H9 (cell line): ENCODE measurements around the gene DNAJB6. TPM values are rescaled to one million over a fixed set of nuclear protein-coding genes. Genes with fewer than 3 reads are reported as not detected.

Experiments used
- DNase-seq: peaks from one replicate; pipeline ENCODE4 v3.0.0-alpha.2; 2017
- H2AFZ ChIP-seq: one replicate; pipeline ENCODE4 v1.6.1; 2013; ENCODE audit warnings: mild to moderate bottlenecking, low read length, control low read depth, moderate library complexity
- H2AK5ac ChIP-seq: 2 replicates; pipeline ENCODE4 v1.6.1; 2013; ENCODE audit warnings: low read length, control low read depth, mixed read lengths; ENCODE audit not compliant: insufficient read length
- H2BK120ac ChIP-seq: one replicate; pipeline ENCODE4 v1.6.1; 2013; ENCODE audit warnings: low read depth, mild to moderate bottlenecking, low read length, control low read depth, inconsistent platforms; ENCODE audit not compliant: poor library complexity, severe bottlenecking
- H2BK12ac ChIP-seq: 2 replicates; pipeline ENCODE4 v1.6.1; 2013; ENCODE audit warnings: low read length, control low read depth, mixed read lengths, low read depth; ENCODE audit not compliant: insufficient read length
- H2BK15ac ChIP-seq: 2 replicates; pipeline ENCODE4 v1.6.1; 2013; ENCODE audit warnings: low read depth, low read length, control low read depth
- H2BK20ac ChIP-seq: one replicate; pipeline ENCODE4 v1.6.1; 2013; ENCODE audit warnings: low read depth, mild to moderate bottlenecking, low read length, control low read depth, inconsistent platforms; ENCODE audit not compliant: poor library complexity, severe bottlenecking
- H2BK5ac ChIP-seq: 2 replicates; pipeline ENCODE4 v1.6.1; 2013; ENCODE audit warnings: low read length, control low read depth, mixed read lengths; ENCODE audit not compliant: insufficient read length
- H3K14ac ChIP-seq: 2 replicates; pipeline ENCODE4 v1.6.1; 2013; ENCODE audit warnings: low read length, control low read depth; ENCODE audit not compliant: insufficient read depth
- H3K18ac ChIP-seq: 2 replicates; pipeline ENCODE4 v1.6.1; 2013; ENCODE audit warnings: low read depth, mild to moderate bottlenecking, mixed read lengths, low read length, control low read depth; ENCODE audit not compliant: insufficient read length
- H3K23ac ChIP-seq: 2 replicates; pipeline ENCODE4 v1.6.1; 2013; ENCODE audit warnings: low read length, control low read depth, mixed read lengths, low read depth; ENCODE audit not compliant: insufficient read length
- H3K23me2 ChIP-seq: 2 replicates; pipeline ENCODE4 v1.6.1; 2013; ENCODE audit warnings: low read depth, mild to moderate bottlenecking, mixed read lengths, low read length, control low read depth; ENCODE audit not compliant: insufficient read length, poor library complexity, severe bottlenecking
- H3K27ac ChIP-seq: 2 replicates; pipeline ENCODE4 v1.5.1; 2013; ENCODE audit warnings: low read length, control low read depth, mixed read lengths, low read depth; ENCODE audit not compliant: insufficient read length
- H3K27me3 ChIP-seq: 2 replicates; pipeline ENCODE4 v1.6.1; 2013; ENCODE audit warnings: low read length, control low read depth, inconsistent platforms; ENCODE audit not compliant: insufficient read depth
- H3K4ac ChIP-seq: 2 replicates; pipeline ENCODE4 v1.6.1; 2013; ENCODE audit warnings: low read depth, mild to moderate bottlenecking, control low read depth, inconsistent platforms, low read length, moderate library complexity
- H3K4me1 ChIP-seq: 2 replicates; pipeline ENCODE4 v1.6.1; 2013; ENCODE audit warnings: low read length, control low read depth, inconsistent platforms; ENCODE audit not compliant: insufficient read depth
- H3K4me2 ChIP-seq: 2 replicates; pipeline ENCODE4 v1.6.1; 2013; ENCODE audit warnings: low read length, control low read depth, mixed read lengths; ENCODE audit not compliant: insufficient read length, insufficient read depth
- H3K56ac ChIP-seq: 2 replicates; pipeline ENCODE4 v1.6.1; 2013; ENCODE audit warnings: low read depth, mild to moderate bottlenecking, mixed read lengths, low read length, control low read depth; ENCODE audit not compliant: insufficient read length
- H3K79me1 ChIP-seq: 2 replicates; pipeline ENCODE4 v1.6.1; 2013; ENCODE audit warnings: low read depth, mild to moderate bottlenecking, moderate library complexity, low read length, control low read depth, inconsistent platforms; ENCODE audit not compliant: insufficient read depth, poor library complexity, severe bottlenecking
- H3K79me2 ChIP-seq: 2 replicates; pipeline ENCODE4 v1.6.1; 2013; ENCODE audit warnings: low read length, control low read depth, inconsistent platforms; ENCODE audit not compliant: insufficient read depth
- H3K9ac ChIP-seq: 2 replicates; pipeline ENCODE4 v1.6.1; 2013; ENCODE audit warnings: low read length, control low read depth, mixed read lengths; ENCODE audit not compliant: insufficient read length; ENCODE audit errors: extremely low read depth
- H3K9me3 ChIP-seq: one replicate; pipeline ENCODE4 v1.6.1; 2013; ENCODE audit warnings: low read depth, low read length, inconsistent platforms; ENCODE audit not compliant: control insufficient read depth
- H3T11ph ChIP-seq: one replicate; pipeline ENCODE4 v1.6.1; 2013; ENCODE audit warnings: mild to moderate bottlenecking, low read length, control low read depth, inconsistent platforms
- H4K20me1 ChIP-seq: one replicate; pipeline ENCODE4 v1.6.1; 2013; ENCODE audit not compliant: control insufficient read depth, insufficient read length, insufficient read depth
- H4K5ac ChIP-seq: 2 replicates; pipeline ENCODE4 v1.6.1; 2013; ENCODE audit warnings: low read depth, mild to moderate bottlenecking, mixed read lengths, low read length, control low read depth; ENCODE audit not compliant: insufficient read length
- H4K8ac ChIP-seq: replicated peaks from 2 replicates; pipeline ENCODE4 v1.6.1; 2013; ENCODE audit warnings: low read length, control low read depth, mixed read lengths, low read depth; ENCODE audit not compliant: insufficient read length
- H4K91ac ChIP-seq: 2 replicates; pipeline ENCODE4 v1.6.1; 2013; ENCODE audit warnings: low read depth, mild to moderate bottlenecking, moderate library complexity, mixed read lengths, low read length, control low read depth; ENCODE audit not compliant: insufficient read length
- H3K27ac Mint-ChIP-seq, 3 experiments: 2 replicates in 2 of 3; 3 replicates in 1 of 3; pipeline ENCODE4 v1.8.0; 2020 to 2021; ENCODE audit warnings: mixed read lengths in 3 of 3, mild to moderate bottlenecking in 1 of 3, moderate library complexity in 1 of 3
- H3K27me3 Mint-ChIP-seq: 2 replicates; pipeline ENCODE4 v1.8.0; 2021; ENCODE audit warnings: low read depth, mild to moderate bottlenecking, moderate library complexity, mixed read lengths
- H3K36me3 Mint-ChIP-seq, 3 experiments: 2 replicates in 2 of 3; 3 replicates in 1 of 3; pipeline ENCODE4 v1.8.0; 2020 to 2021; ENCODE audit warnings: low read depth in 3 of 3, mixed read lengths in 3 of 3; ENCODE audit not compliant: insufficient read depth in 1 of 3
- H3K4me1 Mint-ChIP-seq, 2 experiments: 2 replicates each; pipeline ENCODE4 v1.8.0; 2020; ENCODE audit warnings: mixed read lengths in 2 of 2
- H3K4me3 Mint-ChIP-seq, 2 experiments: 2 replicates in 1 of 2; 3 replicates in 1 of 2; pipeline ENCODE4 v1.8.0; 2020 to 2021; ENCODE audit warnings: mild to moderate bottlenecking in 2 of 2, mixed read lengths in 2 of 2, moderate library complexity in 1 of 2
- H3K9me3 Mint-ChIP-seq, 2 experiments: 2 replicates in 1 of 2; 3 replicates in 1 of 2; pipeline ENCODE4 v1.8.0; 2020; ENCODE audit warnings: mild to moderate bottlenecking in 2 of 2, mixed read lengths in 2 of 2, moderate library complexity in 1 of 2
- CTCF ChIP-seq: fragments of 200-600 bp; sonication (generic); conservative IDR thresholded peaks from 3 replicates; pipeline ENCODE4 v1.8.0; 2021; ENCODE audit warnings: antibody characterized with exemption, mild to moderate bottlenecking
- WGBS: extraction: QIAGEN DNeasy Blood & Tissue Kit; methylation state at CpG from one replicate; pipeline ENCODE4 v1.1.7; 2013; ENCODE audit warnings: missing lambda C conversion rate, low lambda C conversion rate, mixed read lengths; ENCODE audit not compliant: insufficient read length; ENCODE audit errors: extremely low coverage; 5-methylcytosine and 5-hydroxymethylcytosine counted together
- total RNA-seq: library from RNA; stranded (reverse); gene quantifications from 2 replicates; pipeline ENCODE4 v1.2.1, GENCODE V29; 2021

The DNAJB6 gene
- total RNA-seq, 1 experiment from 2014 or later: 215 TPM

DNA sequence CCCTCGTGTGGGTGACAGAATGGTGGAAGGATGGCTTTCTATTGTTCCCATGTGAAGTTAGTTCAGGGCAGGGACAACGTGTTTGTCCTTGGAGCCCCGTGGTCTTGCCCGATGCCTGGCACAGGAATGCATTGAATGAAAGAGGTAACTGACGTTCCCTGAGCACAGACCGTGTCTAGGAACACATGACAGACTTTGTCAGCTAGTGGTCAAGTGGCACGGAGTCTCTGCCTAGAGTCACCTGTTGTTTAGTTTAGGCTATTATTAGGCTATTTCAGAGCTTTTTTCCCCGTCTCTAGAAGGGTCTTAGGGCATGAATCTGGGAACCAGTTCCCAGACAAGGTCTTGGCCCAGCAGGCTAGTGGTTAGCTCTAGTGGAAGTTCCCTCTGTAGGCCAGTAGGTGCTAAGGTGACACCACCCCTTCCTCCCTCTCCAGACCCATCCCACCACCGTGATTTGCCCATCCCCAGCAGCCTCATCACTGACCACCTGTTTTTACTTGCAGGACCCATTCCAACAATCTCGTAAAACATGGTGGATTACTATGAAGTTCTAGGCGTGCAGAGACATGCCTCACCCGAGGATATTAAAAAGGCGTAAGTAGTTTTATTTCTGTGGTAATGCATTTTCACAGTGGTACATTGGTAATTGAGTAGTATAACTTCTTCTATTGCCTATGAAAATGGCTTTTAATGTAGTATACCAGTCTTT, 21.4 kb downstream of the DNAJB6 start:
- Histone ChIP-seq H3K23me2 (no peaks in the 10 kb centered on the region), H3K4me2 (no peak overlapping the region), H3K18ac (no peak overlapping the region), H2AFZ (no peak overlapping the region), H3K56ac (no peak overlapping the region), H3K9ac (no peak overlapping the region), H3K4ac (no peak overlapping the region), H2BK15ac (no peak overlapping the region), H2BK120ac (no peak overlapping the region), H4K5ac (no peak overlapping the region), H3K79me2 (peaks cover 87% of the 10 kb centered on the region), H3K23ac (no peak overlapping the region), H3T11ph (no peak overlapping the region), H2AK5ac (no peak overlapping the region), H3K4me1 (peaks cover 12% of the 10 kb centered on the region), H2BK5ac (no peak overlapping the region), H3K14ac (no peak overlapping the region), H3K27me3 (no peaks in the 10 kb centered on the region), H4K91ac (no peak overlapping the region), H2BK20ac (no peak overlapping the region), H3K79me1 (peaks cover 3% of the 10 kb centered on the region), H2BK12ac (no peak overlapping the region), H4K20me1 (peaks cover 3% of the 10 kb centered on the region), H3K9me3 (no peaks in the 10 kb centered on the region), H3K27ac (no peak overlapping the region), H4K8ac (no peak overlapping the region)
- Mint-ChIP-seq H3K4me1 (peaks cover 49 to 50% of the 10 kb centered on the region in 2 experiments), H3K27me3 (no peaks in the 10 kb centered on the region), H3K4me3 (peak overlapping the region in 1 of 2 experiments; percentile 10; a peak in 1 of 5 replicates), H3K36me3 (peaks cover 35 to 66% (median 65%) of the 10 kb centered on the region in 3 experiments), H3K9me3 (no peaks in the 10 kb centered on the region), H3K27ac (peak overlapping the region in 2 of 3 experiments; percentile 91 to 93; a peak in 3 of 7 replicates)
- TF ChIP-seq CTCF: peak; percentile 36; the same call in 1 of the 3 replicates
- DNase-seq: no peak
- no CpG with 5 or more reads among the region's 13 CpGs for whole genome bisulfite sequencing
